RWPE1 (cell line): ENCODE measurements around the gene ASPSCR1.

Experiments
- CTCF ChIA-PET: fragments of 350-600 bp; sonication (Branson Sonifier 250); formaldehyde crosslinking; extraction: SDS; loops from one replicate; lab custom pipeline; 2021; lab: Yijun Ruan, JAX
- POLR2A ChIA-PET: fragments of 400-600 bp; formaldehyde crosslinking; extraction: SDS; loops from one replicate; lab custom pipeline; 2020; ENCODE audit warnings: antibody characterized with exemption; ENCODE audit not compliant: low non-redundant PET; lab: Yijun Ruan, JAX
- DNase-seq: peaks from one replicate; pipeline ENCODE4 v3.0.0; 2012; ENCODE audit warnings: low spot score
- H3K27ac ChIP-seq: fragments of 450-650 bp; 2 replicates; pipeline ENCODE4 v1.5.1; 2017
- TF ChIP-seq, protein P1 (sequence below): fragments of 450-650 bp; conservative IDR thresholded peaks from 2 replicates; pipeline ENCODE4 v1.5.1; 2017; ENCODE audit warnings: low read depth, mild to moderate bottlenecking

Gene ASPSCR1

GRCh38 chr17:81998691-81999438 is 21.4 kb downstream of the ASPSCR1 start:
- ChIA-PET CTCF (no interaction called here), POLR2A (no interaction called here)
- DNase-seq: no peak
- H3K27ac ChIP-seq: peak overlapping the region; percentile 18
- TF ChIP-seq, protein P1, sequence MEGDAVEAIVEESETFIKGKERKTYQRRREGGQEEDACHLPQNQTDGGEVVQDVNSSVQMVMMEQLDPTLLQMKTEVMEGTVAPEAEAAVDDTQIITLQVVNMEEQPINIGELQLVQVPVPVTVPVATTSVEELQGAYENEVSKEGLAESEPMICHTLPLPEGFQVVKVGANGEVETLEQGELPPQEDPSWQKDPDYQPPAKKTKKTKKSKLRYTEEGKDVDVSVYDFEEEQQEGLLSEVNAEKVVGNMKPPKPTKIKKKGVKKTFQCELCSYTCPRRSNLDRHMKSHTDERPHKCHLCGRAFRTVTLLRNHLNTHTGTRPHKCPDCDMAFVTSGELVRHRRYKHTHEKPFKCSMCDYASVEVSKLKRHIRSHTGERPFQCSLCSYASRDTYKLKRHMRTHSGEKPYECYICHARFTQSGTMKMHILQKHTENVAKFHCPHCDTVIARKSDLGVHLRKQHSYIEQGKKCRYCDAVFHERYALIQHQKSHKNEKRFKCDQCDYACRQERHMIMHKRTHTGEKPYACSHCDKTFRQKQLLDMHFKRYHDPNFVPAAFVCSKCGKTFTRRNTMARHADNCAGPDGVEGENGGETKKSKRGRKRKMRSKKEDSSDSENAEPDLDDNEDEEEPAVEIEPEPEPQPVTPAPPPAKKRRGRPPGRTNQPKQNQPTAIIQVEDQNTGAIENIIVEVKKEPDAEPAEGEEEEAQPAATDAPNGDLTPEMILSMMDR: no peak

DNA sequence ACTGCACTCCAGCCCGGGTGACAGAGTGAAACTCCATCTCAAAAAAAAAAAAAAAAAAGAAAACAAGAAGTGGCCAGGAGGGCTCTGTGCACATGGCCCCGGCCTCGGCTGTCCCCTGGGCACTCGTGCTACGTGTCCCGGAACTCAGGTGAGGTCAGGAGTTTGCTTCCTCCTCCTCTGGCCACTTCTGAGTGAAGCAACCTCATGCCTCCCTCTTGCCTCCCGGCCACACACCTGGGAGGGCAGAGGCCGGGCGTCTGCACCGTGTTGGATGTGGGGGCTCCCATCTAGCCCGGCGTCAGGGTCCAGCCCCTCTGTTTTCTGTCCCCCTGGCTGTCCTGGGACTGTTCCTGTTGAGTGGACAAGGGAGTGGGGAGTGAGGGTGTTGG is 22.2 kb downstream of the ASPSCR1 start:
- H3K27ac ChIP-seq: peak overlapping the region; percentile 9; the same call in 1 of the 2 replicates
- CTCF ChIA-PET: no interaction called here
- TF ChIP-seq, protein P1: no peak
- POLR2A ChIA-PET: no interaction called here
- no peak for DNase-seq

DNA sequence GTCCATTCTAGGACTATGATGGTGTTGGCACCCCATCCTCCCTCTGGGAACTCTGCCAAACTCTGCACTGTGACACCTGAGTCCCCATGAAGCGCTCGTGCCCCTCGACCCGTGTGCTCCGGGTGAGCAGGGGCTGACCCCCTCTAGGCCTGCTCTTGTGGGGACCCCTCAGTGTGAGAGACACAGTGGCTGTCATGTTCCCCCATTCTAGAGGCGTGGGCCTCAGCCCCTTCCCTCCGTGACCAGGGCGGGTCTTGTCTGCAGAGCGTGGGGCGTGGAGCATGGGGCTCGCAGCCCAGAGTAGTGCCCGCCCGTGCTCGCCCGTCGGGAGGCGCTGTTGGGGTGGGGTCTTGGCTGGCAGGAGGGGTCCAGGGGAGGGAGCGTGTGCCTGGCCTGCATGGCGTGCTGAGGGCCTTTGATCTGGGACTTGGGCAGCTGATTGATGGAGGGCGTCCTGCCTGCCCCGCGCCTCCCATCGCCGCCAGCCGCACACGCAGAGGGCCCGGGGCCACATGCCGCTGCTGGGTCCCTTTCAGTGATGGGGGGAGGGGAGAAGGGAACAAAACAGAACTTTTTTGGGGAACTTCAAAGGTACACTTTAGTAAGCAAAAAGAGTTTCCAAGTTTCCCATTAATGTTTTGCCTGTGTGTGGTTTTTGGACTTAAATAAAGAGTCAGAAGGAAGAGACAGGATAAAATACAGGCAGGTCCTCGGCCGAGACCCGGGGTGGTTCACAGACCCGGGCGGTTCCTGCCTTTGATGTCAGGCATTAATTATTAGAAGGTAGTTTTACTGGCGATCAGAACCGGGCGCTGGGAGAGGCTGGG is 22.8 kb downstream of the ASPSCR1 start:
- TF ChIP-seq, protein P1: no peak
- peak overlapping the region; percentile 9 for H3K27ac ChIP-seq
- CTCF ChIA-PET: no interaction called here
- no peak for DNase-seq
- POLR2A ChIA-PET: no interaction called here

DNA sequence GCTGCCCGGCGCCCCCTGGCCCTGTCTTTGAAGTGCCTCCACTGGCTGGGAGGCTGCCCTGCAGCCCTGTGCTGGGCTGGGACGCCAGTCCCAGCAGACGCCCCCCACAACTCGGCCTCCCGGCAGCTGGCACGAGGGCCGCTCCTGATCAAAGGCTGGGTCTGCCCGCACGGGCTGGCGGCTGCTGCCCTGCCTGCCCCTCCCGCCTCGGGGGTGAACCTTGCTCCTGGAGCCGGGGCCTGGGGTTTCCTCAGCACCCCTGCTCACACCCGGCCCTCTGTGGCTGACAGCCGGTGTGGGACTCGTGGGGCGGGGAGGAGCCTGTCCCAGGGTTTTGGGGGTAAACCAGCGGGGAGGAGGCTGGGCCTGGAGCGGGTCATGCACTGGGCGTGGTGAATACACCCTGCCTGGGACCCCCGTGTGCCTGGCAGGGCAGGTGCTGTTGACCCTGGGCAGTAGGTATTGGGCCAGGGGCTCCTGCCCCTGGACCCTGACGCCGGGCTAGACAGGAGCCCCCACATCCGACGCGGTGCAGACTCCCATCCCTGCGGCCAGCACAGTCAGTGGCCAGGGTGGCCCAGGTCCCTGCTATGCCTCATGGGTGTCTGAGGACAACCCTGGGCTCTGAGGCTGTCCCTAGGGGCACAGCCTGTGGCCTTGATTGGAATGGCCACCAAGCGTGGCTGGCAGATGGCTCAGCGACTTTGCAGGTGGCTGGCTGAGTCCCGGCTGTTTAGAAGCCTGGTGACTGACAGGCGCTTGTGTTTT is 23.6 kb downstream of the ASPSCR1 start:
- no peak for DNase-seq
- ChIA-PET POLR2A (no interaction called here), CTCF (interaction anchor here (0.6 to 0.7 kb wide), 2 partner anchors 28 to 42 kb away, joined by 3 read pairs; no protein-coding TSS in a partner anchor)
- peak overlapping the region; percentile 9 for H3K27ac ChIP-seq
- TF ChIP-seq, protein P1: no peak

- TF ChIP-seq, protein P1: no peak
- ChIA-PET CTCF (interaction anchor here (0.7 kb wide), 1 partner anchor 42 kb away, joined by 3 read pairs; no protein-coding TSS in a partner anchor), POLR2A (no interaction called here)
- H3K27ac ChIP-seq: peak overlapping the region; percentile 9
- no peak for DNase-seq
Measured at GRCh38 chr17:82001571-82002056, 24.2 kb downstream of the ASPSCR1 start.
